Measurements from ENCODE around the gene KIAA1217.

DNA sequence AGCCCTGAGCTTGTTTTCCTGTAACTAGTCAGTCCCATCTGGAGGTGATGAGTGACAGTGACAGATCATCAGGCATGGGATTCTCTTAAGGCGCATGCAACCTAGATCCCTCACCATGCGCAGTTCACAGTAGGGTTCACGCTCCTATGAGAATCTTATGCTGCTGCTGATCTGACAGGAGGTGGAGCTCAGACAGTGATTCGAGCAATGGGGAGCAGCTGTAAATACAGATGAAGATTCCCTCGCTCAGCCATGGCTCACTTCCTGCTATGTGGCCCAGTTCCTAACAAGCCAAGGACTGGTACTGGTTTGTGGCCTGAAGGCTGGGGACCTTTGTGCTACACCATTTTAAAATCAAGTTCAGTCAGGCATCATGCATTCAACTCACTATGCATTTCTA, 221.7 kb downstream of the KIAA1217 start:
- TF ChIP-seq, protein P1, sequence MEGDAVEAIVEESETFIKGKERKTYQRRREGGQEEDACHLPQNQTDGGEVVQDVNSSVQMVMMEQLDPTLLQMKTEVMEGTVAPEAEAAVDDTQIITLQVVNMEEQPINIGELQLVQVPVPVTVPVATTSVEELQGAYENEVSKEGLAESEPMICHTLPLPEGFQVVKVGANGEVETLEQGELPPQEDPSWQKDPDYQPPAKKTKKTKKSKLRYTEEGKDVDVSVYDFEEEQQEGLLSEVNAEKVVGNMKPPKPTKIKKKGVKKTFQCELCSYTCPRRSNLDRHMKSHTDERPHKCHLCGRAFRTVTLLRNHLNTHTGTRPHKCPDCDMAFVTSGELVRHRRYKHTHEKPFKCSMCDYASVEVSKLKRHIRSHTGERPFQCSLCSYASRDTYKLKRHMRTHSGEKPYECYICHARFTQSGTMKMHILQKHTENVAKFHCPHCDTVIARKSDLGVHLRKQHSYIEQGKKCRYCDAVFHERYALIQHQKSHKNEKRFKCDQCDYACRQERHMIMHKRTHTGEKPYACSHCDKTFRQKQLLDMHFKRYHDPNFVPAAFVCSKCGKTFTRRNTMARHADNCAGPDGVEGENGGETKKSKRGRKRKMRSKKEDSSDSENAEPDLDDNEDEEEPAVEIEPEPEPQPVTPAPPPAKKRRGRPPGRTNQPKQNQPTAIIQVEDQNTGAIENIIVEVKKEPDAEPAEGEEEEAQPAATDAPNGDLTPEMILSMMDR (IDR thresholded peaks at IDR 0.05; ENCODE audit: control extremely low read depth in 1 of 3, insufficient read depth in 1 of 3, low read depth in 1 of 3, low read length in 3 of 3): no peak
- TF ChIP-seq POLR2A (IDR thresholded peaks at IDR 0.05; ENCODE audit: control extremely low read depth in 1 of 2, low read depth in 2 of 2, low read length in 2 of 2) (no peak), CEBPB (IDR thresholded peaks at IDR 0.05; ENCODE audit: low read depth, low read length) (no peak), ZNF274 (IDR thresholded peaks at IDR 0.05; ENCODE audit: borderline replicate concordance, extremely low read depth, low read length) (no peak), TAF1 (IDR thresholded peaks at IDR 0.05; ENCODE audit: low read depth, low read length) (no peak), POLR2AphosphoS5 (IDR thresholded peaks at IDR 0.05; ENCODE audit: low read depth, low read length) (no peak), ASH2L (IDR thresholded peaks at IDR 0.05; ENCODE audit: low read length) (no peak)

All from H1 (cell line).